SK-N-DZ (cell line): ENCODE results near the gene B3GNT2.
"Not testable (repeated sequence)": the region's sequence is repeated elsewhere in the genome, so short reads cannot be mapped to it uniquely, and the experiment has no call there.

Experiments used
- DNase-seq: peaks from one replicate; pipeline ENCODE4 v3.0.0-alpha.2; 2015; ENCODE audit warnings: low spot score
- small RNA-seq, 2 experiments: library from RNA; depleted of rRNA; stranded (forward); fragments of <200 nt; gene quantifications; one replicate each; pipeline ENCODE3, GENCODE V24; 2014

B3GNT2 gene

DNA sequence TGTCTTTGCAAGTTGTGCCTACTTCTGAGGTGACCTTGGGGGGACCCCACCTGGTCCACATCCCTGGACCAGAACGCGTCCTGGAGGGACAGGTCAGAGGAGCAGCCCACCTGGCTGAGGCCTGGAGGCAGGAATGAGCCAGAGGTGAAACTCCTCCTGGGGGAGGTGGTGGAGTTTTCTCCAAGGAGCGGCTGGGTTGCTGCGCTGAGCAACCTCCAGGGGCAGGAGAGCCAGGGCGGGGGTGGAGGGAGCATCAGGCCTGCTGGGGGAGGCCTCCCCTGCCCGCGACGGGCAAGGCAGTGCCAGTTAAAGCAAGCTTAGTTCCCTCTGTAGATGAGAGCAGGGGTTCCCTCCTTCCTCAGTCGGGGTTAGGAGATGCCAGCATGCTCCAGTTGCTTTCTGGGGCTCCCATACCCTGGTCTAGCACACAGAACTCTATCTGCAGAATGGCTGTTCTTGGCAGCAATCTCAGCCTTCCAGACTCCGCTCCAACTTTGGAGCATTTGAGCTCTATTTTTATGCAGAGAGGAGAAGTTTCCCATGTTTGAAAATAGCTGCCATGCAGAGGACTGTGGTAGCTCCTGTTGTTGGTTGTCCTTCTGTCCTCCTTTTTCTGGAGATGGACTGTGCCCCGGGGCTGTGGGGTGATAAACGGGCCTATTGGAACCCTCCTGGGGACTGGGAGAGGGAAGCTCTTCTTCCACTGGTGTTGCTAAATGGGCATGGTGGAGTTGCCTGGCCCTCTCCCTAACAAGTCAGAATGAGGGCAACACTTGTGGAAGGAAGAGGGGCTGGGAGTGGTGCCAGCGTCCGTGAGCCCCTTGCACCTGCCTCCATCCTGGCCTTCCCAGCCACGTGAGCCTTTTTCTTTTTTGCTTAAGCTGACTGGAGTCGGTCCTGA, 39.1 kb downstream of the B3GNT2 start:
- no peak for DNase-seq

DNA sequence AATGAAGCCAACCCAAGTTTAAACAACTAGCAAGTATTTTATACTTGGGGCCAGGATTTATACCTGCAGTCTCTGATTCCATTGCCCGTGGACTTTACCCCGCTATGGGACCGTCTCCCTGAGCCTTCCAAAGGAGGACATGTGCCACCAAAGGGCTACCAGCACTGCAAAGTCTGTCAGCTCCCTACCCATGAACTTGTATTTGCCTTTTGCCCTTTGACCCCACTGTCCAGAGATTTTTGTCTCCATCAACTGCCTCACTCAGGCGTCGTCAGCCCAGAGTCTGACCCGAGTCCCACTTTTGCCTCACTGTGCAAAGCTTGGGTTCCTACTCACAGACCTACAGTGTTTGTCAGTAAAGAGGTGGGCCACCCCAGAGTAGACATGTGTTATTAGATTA, 40.6 kb downstream of the B3GNT2 start:
- no peak for DNase-seq

DNA sequence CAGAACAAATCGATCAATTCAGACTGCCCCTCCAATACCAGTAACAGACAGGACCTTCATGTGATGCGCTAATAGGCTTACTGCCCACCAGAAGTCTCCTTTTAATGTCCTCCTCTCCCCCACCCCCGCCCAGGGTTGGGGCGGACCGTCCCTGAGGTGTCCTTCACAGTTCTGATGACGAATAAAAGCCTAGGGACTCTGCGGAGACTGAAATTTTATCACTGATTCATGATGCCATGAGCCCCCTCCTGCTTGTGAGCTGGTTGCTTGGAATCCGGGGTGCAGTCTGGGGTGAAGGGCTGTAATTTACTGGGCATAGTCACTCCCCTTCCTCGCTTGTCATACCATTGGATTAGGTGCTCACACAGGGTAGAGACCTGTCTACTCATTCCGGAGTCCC, 42.3 kb downstream of the B3GNT2 start:
- DNase-seq, result no peak

DNA sequence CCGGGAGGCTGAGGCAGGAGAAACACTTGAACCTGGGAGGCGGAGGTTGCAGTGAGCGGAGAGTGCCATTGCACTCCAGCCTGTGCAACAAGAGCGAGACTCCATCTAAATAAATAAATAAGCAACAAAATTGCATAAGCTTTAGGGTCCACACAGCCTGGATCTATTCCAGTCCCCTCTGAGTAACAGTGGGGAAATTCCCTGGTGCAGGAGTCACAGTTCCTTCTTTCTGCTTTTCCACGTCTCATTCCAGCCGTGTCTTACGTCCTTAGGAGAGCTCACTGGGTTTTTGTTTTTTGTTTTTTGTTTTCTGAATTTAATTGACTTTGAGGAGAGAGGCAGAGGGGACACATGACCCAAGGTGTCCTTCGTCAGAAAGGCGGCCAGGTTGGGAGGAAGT, 44.6 kb downstream of the B3GNT2 start:
- no peak for DNase-seq

DNA sequence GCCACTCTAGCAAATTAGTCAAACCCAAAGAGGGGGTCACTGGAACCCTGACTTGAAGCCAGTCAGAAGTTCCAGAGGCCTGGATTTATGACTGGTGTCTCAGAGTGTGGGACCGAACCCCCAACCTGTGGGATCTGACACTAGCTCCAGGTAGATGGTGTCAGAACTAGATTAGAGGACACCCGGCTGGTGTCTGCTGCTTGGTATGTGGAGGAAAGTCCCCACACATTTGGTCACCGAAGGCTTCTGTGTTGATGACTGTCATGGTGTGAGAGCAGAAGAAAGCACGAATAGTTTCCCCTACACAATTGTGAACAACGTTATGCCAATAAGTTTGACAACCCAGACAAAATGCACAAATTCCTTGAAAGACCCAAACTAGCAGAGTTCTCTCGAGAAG, 48.1 kb downstream of the B3GNT2 start:
- DNase-seq, result no peak

DNA sequence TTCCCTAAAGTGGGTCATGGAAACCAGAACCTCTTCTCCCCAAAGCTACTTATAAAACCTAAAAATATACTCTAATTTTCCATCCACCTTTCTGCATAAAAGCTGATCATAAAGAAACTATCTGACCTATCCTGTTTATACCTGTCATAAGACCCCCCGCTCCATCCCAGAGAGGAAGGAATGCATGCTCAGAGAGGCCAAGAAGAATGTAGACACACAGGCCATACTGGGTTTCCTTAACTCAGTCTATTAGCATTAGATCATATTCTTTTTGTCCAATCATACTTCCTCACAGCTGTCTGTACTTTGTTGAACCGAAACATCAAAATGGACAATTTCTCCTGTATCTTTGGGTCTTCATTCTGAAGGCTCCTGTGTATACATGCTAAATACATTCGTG, 52.3 kb downstream of the B3GNT2 start:
- DNase-seq, result no peak

DNA sequence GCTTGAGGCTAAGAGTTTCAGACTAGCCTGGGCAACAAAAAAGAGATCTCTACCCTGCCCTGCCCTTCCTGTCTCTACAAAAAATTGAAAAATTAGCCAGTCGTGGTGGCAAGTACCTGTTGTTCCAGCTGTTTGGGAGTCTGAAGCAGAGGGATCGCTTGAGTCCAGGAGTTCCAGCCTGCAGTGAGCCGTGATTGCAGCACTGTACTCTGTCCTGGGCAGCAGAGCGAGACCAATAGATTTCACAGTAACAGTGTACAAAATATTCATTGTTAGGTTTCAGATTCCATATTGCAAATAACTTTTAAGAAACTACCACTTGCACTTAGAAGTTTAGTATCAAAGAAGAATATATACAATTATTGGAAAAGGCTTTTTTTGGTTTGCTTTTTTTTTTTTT, 54.3 kb downstream of the B3GNT2 start:
- no peak for DNase-seq

DNA sequence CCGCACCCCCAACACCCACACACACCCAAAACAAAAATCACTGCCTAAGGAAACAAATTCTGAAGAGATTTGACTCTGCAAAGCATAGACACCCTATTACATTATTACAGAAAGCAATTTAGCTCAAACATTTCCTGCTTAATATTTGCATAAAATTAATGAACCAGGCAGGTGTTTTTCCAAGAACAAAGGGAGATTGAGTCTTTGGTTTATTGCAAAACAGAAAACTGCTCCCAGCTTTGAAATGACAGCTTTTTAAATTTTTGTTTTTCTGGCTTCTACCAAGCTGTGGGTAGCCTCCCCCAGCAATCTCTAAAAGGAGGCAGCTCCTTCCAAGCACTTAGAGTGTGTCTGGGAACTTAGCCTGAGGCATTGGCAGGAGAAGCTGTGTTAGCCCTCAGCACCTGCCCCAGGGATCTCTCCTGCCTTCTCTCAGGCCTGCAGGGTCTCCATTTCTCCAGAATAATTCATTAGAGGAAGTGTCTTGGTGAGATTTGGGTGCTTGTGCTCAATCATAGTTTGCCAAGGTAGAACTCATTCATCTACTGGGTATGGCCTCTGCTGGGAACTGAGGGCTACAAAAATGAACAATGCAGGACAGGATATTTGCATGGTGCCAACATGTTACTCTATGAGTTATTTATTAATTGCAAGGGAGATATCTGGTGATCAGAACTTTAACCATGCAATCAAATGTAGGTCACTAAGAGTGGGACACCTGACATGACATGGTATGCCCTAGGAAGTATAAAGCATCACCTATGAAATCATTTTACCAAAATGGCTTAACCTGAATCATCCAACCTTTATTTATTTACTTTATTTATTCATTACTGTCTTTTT, 58.7 kb downstream of the B3GNT2 start:
- no peak for DNase-seq

DNA sequence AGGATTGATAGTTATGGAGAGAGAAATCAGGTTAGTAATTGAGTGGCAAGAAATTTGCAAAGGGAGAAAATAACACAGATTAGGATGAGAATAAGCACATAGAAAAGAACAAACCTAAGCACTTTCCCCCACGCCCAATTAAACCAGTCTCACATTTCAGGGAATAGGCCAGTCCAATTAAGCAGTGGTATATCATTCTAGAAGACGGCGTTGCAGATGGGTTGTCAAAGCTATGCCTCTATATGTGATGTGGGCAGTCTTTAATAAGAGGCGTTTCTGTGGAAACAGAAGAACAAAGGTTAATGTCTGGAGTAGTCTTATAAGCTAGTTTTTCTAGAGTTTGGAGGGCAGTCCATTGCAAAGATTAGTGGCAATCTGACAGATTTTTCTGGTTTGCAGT, 61.6 kb downstream of the B3GNT2 start:
- DNase-seq, result no peak

DNA sequence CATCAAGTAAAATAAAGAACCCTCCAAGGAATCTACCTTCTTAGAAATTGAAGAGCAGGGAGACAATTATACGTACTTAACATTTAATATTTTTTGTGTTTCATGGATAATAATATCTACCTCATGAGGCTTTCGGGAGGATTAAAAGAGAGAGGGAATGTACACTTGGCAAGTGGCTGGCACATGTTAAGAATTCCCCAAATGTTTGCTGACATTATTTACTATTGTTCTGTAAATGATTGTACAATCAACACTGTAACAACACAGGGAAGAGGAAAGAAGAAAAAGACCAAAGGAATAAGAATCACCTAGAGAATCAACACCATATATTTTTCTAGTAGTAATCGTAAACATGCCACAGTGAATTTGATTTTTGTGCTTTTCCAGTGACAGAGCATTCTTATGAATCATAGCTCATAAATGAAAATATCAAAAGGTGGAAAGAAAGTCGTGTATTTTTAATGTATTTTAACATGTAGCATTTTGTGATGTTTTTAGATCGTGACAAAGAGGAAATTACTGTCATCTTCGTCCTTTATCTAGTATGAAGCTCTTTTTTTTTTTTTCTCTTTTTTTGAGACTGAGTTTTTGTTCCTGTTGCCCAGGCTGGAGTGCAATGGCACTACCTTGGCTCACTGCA, 67.3 kb downstream of the B3GNT2 start:
- no peak for DNase-seq

DNA sequence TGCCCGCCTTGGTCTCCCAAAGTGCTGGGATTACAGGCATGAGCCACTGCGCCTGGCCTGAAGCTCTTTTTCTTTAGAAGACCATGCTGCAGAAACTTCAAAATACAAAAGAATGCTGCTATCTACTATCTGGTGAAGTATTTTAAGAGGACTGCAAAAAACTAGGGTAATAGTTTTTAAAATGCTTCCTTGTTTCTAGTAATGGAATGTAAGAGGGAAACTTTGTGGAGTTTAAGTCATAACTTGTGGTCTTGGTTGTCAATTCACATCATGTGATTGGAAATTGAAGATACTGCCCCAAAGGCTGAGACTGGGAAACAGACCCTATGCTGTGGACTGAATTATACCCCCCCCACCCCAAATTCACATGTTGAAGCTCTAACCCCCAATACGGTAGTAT, 68.3 kb downstream of the B3GNT2 start:
- no peak for DNase-seq

DNA sequence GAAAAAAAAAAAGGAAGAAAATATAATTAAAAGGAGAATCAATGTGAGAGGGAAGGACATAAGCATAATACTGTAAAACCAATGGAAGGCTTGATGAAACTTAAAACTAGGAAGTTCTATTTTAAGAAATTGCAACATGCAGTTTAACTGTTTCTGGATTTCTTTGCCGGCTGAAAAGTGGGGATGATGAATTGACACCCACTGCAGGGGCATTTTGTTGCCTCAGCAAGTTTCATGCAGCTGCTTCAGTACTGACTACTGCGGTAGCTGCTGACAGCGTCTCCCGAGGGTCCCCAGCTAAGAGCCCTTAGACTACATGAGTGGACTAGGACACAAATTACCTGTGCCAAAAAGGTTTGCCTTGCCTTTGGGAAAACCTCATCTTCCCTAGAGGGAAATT, 69.2 kb downstream of the B3GNT2 start:
- DNase-seq, result no peak

DNA sequence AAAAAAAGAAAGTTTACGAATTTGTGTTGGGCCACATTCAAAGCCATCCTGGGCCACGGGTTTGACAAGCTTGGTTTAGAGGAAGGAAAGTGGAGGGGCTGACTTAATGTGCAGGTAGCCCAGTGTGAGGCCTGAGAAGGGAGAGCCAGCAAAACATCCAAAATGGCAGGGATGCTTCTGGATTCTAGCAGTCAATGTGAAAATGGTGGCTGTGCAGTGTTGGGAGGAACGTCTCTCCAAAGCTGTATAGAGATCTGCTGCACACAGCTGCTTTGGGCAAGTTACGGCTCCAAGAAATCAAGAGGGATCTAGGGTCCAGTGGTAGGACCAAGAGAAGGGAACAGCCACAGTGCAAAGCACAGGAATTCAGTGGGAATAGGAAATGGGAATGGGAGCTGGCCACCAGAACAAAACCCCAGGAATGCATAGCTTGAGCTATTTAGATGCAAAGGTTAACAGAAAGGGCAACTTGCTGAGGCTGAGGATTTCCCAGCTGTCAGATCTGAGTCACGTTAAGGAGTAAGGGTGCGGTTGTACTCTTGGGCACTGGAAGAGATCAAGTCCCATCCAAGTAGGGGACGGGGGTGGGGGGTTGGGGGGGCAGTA, 70.6 kb downstream of the B3GNT2 start:
- DNase-seq, result no peak

DNA sequence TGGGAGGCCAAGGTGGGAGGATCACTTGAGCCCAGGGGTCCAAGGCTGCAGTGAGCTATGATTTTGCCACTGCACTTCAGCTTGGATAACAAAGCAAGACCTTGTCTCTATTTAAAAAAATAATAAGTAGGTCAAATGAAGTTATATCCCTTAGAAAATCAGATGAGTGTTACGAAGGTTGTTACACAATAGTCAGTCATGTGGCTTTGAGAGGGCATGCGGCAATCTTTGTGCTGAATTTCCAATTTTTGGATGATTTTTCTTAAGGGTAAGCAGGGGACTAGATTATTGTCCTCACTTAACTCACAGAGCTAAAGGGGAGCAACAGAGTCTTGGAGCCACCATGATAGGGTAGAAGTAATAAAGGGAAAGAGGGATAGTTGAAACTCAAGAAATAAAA, 71.8 kb downstream of the B3GNT2 start:
- DNase-seq, result no peak

DNA sequence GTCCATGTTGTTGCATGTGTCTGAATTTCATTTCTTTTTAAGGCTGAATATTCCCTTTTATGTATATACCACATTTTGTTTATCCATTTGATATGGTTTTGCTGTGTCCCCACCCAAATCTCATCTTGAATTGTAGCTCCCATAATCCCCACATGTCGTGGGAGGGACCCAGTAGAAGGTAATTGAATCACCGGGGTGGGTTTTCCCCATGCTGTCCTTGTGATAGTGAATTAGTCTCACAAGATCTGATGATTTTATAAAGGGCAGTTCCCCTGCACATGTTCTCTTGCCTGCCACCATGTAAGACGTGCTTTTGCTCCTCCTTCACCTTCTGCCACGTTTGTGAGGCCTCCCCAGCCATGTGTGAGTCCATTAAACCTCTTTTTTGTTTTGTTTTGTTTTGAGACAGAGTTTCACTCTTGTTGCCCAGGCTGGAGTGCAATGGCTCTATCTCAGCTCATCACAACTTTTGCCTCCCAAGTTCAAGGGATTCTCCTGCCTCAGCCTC, 72.8 kb downstream of the B3GNT2 start:
- DNase-seq, result not testable (repeated sequence)

DNA sequence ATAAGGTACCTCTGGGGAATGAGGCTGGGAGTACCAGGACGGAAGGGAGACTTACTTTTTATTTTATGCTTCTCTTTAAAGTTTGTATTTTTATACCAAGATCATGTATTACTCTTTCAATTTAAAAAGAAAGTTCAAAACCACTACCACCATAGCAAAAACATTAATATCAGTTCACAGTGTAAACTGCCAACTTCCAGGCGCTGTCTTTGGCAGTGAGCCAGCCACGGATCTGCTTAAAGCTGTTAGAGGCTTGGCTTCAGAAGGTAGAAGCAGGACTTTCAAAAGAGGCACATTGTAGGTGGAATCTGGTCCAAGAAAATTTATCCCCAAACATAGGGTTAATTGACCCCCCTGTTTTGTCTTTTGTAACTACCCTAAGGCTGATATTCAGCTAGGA, 74.8 kb downstream of the B3GNT2 start:
- no peak for DNase-seq

Small RNAs within 50 kb of the gene (small RNA-seq; reads per million reads assigned to genes)
- gene MIR5192 (0 reads per million in 2 experiments), gene RN7SL51P (0 reads per million in 2 experiments)
